Smooth muscle cell (in vitro differentiated cells): ENCODE measurements around the gene SLC6A18. TPM values are rescaled to one million over a fixed set of nuclear protein-coding genes. Genes with fewer than 3 reads are reported as not detected.

ENCODE experiments used
- DNase-seq: peaks from one replicate; lab custom pipeline; 2025; ENCODE audit not compliant: unreplicated experiment; lab: John Stamatoyannopoulos, UW
- H2AFZ ChIP-seq: fragments of 200-600 bp; sonication (generic); 2 replicates; pipeline ENCODE4 v1.6.0; 2016; ENCODE audit warnings: antibody characterized with exemption, low read depth, mild to moderate bottlenecking
- H3F3A ChIP-seq: fragments of 200-600 bp; sonication (generic); 2 replicates; pipeline ENCODE4 v1.6.0; 2017; ENCODE audit warnings: antibody characterized with exemption, low read depth
- H3K27ac ChIP-seq: fragments of 200-600 bp; sonication (generic); 2 replicates; pipeline ENCODE4 v1.5.1; 2016; ENCODE audit warnings: low read depth, mild to moderate bottlenecking
- H3K27me3 ChIP-seq: fragments of 200-600 bp; sonication (generic); 2 replicates; pipeline ENCODE4 v1.6.1; 2016; ENCODE audit warnings: low read depth, mild to moderate bottlenecking
- H3K36me3 ChIP-seq: fragments of 200-600 bp; sonication (generic); 2 replicates; pipeline ENCODE4 v1.5.1; 2016; ENCODE audit warnings: low read depth
- H3K4me1 ChIP-seq: fragments of 200-600 bp; sonication (generic); 2 replicates; pipeline ENCODE4 v1.5.1; 2016; ENCODE audit warnings: low read depth
- H3K4me2 ChIP-seq: fragments of 200-600 bp; sonication (generic); 2 replicates; pipeline ENCODE4 v1.6.0; 2016; ENCODE audit warnings: mild to moderate bottlenecking
- H3K4me3 ChIP-seq: fragments of 200-600 bp; sonication (generic); 2 replicates; pipeline ENCODE4 v1.5.1; 2016; ENCODE audit warnings: mild to moderate bottlenecking
- H3K79me2 ChIP-seq: fragments of 200-600 bp; sonication (generic); 2 replicates; pipeline ENCODE4 v1.6.0; 2016; ENCODE audit warnings: low read depth, mild to moderate bottlenecking
- H3K9ac ChIP-seq: fragments of 200-600 bp; sonication (generic); 2 replicates; pipeline ENCODE4 v1.6.0; 2016; ENCODE audit warnings: low read depth
- H3K9me3 ChIP-seq: fragments of 200-600 bp; sonication (generic); replicated peaks from 2 replicates; pipeline ENCODE4 v1.5.1; 2016; ENCODE audit warnings: low read depth
- H4K20me1 ChIP-seq: fragments of 200-600 bp; sonication (generic); 2 replicates; pipeline ENCODE4 v1.6.0; 2016; ENCODE audit warnings: low read depth
- WGBS: methylation state at CpG from one replicate; pipeline ENCODE4 v1.1.7; 2016; ENCODE audit warnings: low lambda C conversion rate; 5-methylcytosine and 5-hydroxymethylcytosine counted together
- polyA plus RNA-seq: library from polyadenylated mRNA; unstranded; fragments of >200 nt; fragmentation: Nextera tagmentation; extraction: Ambion mirVana; gene quantifications from 2 replicates; pipeline ENCODE4 v1.2.1, GENCODE V29; 2016
- total RNA-seq: library from RNA; depleted of rRNA; stranded (reverse); fragments of >200 nt; gene quantifications from 2 replicates; pipeline ENCODE4 v1.2.3, GENCODE V29; 2014
- TF ChIP-seq, protein P1 (sequence below): fragments of 200-600 bp; sonication (generic); IDR thresholded peaks from 2 replicates; pipeline ENCODE4 v1.5.1; 2017; ENCODE audit warnings: borderline replicate concordance, mild to moderate bottlenecking, antibody characterized with exemption; ENCODE audit not compliant: insufficient read depth, poor library complexity, severe bottlenecking

Gene SLC6A18
- total and polyA plus RNA-seq, 2 experiments from 2014 or later, result not detected

DNA sequence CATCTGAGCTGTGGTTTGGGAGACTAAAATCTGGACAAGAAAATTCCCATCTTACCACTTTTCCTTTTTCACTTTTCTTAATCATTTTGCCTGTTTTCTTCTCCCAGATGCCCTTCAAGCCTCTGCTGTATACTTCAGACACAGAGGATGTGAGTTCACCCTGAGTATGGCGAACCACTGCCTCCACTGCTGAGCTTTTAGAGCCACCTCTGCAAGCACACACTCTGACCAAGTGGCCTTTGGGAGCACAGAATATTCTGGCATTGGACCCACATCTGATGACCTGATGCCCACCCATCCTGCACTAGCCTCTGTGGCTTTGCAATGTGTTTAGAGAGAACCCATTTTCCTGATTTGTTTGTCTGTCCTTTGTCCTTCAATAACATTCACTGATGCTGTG, 37.2 kb downstream of the SLC6A18 start:
- Histone ChIP-seq H3K9me3 (no peaks in the 10 kb centered on the region), H3K4me1 (no peaks in the 10 kb centered on the region), H4K20me1 (no peaks in the 10 kb centered on the region), H3K9ac (no peak overlapping the region), H3F3A (no peaks in the 10 kb centered on the region), H3K27me3 (no peaks in the 10 kb centered on the region), H2AFZ (no peak overlapping the region), H3K4me2 (no peak overlapping the region), H3K27ac (no peak overlapping the region), H3K4me3 (no peak overlapping the region), H3K79me2 (no peaks in the 10 kb centered on the region), H3K36me3 (no peaks in the 10 kb centered on the region)
- WGBS, result 86% methylated on average over 1 of the region's 1 CpG
- TF ChIP-seq, protein P1, sequence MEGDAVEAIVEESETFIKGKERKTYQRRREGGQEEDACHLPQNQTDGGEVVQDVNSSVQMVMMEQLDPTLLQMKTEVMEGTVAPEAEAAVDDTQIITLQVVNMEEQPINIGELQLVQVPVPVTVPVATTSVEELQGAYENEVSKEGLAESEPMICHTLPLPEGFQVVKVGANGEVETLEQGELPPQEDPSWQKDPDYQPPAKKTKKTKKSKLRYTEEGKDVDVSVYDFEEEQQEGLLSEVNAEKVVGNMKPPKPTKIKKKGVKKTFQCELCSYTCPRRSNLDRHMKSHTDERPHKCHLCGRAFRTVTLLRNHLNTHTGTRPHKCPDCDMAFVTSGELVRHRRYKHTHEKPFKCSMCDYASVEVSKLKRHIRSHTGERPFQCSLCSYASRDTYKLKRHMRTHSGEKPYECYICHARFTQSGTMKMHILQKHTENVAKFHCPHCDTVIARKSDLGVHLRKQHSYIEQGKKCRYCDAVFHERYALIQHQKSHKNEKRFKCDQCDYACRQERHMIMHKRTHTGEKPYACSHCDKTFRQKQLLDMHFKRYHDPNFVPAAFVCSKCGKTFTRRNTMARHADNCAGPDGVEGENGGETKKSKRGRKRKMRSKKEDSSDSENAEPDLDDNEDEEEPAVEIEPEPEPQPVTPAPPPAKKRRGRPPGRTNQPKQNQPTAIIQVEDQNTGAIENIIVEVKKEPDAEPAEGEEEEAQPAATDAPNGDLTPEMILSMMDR, result no peak
- DNase-seq, result no peak

DNA sequence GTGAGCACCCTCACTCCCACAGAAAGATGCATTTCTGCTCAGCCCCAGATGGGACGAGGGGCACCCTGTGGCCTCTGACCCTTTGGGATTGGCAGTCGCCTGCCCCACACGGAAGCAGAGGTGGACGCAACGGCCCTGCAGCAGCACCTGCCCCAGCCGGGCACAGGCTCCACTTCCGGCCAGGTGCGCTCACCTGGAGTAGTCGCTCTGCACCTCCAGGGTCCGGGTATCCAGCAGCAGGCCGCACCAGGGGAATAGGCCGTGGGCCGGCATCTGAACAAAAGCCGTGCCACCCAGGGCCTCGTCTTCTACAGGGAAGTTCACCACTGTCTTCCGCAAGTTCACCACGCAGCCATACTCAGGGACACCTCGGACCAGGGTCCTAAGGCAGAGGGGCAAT, 39.0 kb downstream of the SLC6A18 start:
- no peaks in the 10 kb centered on the region for H3K36me3 ChIP-seq
- TF ChIP-seq, protein P1, result no peak
- H3K9me3 ChIP-seq, result no peaks in the 10 kb centered on the region
- no peaks in the 10 kb centered on the region for H4K20me1 ChIP-seq
- WGBS, result 94% methylated on average over 18 of the region's 18 CpGs
- no peak for DNase-seq
- no peak overlapping the region for H3K4me3 ChIP-seq
- H3K27me3 ChIP-seq, result no peaks in the 10 kb centered on the region
- H3K4me2 ChIP-seq, result no peak overlapping the region
- H2AFZ ChIP-seq, result no peak overlapping the region
- H3K4me1 ChIP-seq, result no peaks in the 10 kb centered on the region
- H3K79me2 ChIP-seq, result no peaks in the 10 kb centered on the region
- H3F3A ChIP-seq, result no peaks in the 10 kb centered on the region
- no peak overlapping the region for H3K9ac ChIP-seq
- H3K27ac ChIP-seq, result no peak overlapping the region

DNA sequence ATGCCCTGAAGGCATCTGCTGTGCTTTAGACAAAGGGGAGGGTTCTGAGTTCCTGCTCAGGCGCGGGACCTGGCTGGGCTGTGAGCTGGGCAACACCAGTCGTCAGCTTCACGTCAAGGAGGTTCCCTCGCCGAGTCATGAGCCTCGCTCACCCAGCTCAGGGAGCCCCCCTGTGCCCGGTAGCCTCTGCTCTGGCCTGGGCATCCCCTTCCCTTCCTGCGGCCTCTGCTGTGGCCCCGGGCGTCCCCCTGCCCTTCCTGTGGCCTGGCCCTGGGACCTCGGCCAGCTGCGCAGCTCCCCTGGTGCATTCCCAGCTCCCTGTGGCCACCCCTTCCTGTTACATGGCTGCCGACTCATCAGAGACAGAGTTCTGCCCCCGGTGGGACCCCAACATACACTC, 39.8 kb downstream of the SLC6A18 start:
- Histone ChIP-seq H3K4me3 (no peak overlapping the region), H3F3A (no peaks in the 10 kb centered on the region), H2AFZ (no peak overlapping the region), H3K27ac (no peak overlapping the region), H3K36me3 (no peaks in the 10 kb centered on the region), H3K79me2 (no peaks in the 10 kb centered on the region), H4K20me1 (no peaks in the 10 kb centered on the region), H3K4me2 (no peak overlapping the region), H3K27me3 (no peaks in the 10 kb centered on the region), H3K9ac (no peak overlapping the region), H3K9me3 (no peaks in the 10 kb centered on the region), H3K4me1 (no peaks in the 10 kb centered on the region)
- WGBS, result 96% methylated on average over 15 of the region's 15 CpGs
- no peak for DNase-seq
- TF ChIP-seq, protein P1, result no peak
